OCI-LY1 (cell line): ENCODE results near the gene CFD.

ENCODE experiments used
- EZH2 ChIP-seq: fragments of 200-600 bp; sonication (generic), shearing (Covaris generic); IDR thresholded peaks from 2 replicates; pipeline ENCODE4 v1.8.0; 2017; ENCODE audit warnings: borderline replicate concordance, mixed run types, mild to moderate bottlenecking, antibody characterized with exemption, low read length, moderate library complexity, mixed read lengths
- TF ChIP-seq, protein P1 (sequence below): fragments of 200-600 bp; sonication (generic), shearing (Covaris generic); IDR thresholded peaks from 2 replicates; pipeline ENCODE4 v1.5.1; 2017; ENCODE audit warnings: mild to moderate bottlenecking, antibody characterized with exemption, low read length, moderate library complexity, mixed read lengths

DNA sequence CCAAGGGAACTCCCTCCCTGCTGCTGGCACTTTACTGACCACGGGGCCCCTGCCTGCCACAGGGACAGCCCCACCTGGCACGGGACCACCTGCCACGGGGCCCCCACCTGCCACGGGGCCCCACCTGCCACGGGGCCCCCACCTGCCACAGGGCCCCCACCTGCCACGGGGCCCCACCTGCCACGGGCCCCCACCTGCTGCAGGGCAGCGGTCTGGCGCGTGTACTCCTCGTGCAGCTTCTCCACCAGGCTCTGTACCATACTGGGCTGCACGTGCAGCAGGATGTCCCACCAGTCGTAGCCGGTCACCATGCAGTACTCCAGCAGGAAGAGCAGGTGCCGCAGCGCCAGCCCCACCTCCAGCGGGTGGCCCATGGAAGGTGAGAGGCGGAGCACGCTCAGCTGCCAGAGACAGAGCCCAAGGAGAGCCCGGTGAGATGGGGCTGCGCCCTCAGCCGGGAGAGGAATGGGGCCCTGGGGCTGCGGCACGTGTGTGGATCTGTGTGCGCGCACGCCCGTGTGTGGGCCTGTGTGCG, 17.4 kb downstream of the CFD start:
- TF ChIP-seq, protein P1, sequence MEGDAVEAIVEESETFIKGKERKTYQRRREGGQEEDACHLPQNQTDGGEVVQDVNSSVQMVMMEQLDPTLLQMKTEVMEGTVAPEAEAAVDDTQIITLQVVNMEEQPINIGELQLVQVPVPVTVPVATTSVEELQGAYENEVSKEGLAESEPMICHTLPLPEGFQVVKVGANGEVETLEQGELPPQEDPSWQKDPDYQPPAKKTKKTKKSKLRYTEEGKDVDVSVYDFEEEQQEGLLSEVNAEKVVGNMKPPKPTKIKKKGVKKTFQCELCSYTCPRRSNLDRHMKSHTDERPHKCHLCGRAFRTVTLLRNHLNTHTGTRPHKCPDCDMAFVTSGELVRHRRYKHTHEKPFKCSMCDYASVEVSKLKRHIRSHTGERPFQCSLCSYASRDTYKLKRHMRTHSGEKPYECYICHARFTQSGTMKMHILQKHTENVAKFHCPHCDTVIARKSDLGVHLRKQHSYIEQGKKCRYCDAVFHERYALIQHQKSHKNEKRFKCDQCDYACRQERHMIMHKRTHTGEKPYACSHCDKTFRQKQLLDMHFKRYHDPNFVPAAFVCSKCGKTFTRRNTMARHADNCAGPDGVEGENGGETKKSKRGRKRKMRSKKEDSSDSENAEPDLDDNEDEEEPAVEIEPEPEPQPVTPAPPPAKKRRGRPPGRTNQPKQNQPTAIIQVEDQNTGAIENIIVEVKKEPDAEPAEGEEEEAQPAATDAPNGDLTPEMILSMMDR = no peak
- no peak for TF ChIP-seq EZH2
